HEK293 (cell line): Measurements from ENCODE around the gene PDPR.
"Not testable (repeated sequence)": the region's sequence is repeated elsewhere in the genome, so short reads cannot be mapped to it uniquely, and the experiment has no call there.

Experiments
- CTCF ChIP-seq: fragments of 450-650 bp; formaldehyde crosslinking; IDR thresholded peaks from 2 replicates; pipeline ENCODE4 v1.5.1; 2016; ENCODE audit warnings: missing biosample characterization, missing genetic modification characterization
- PRDM4 ChIP-seq: fragments of 450-650 bp; formaldehyde crosslinking; IDR thresholded peaks from 2 replicates; pipeline ENCODE4 v1.5.1; 2017; ENCODE audit warnings: missing biosample characterization, missing genetic modification characterization
- ZNF175 ChIP-seq: fragments of 450-650 bp; formaldehyde crosslinking; IDR thresholded peaks from 2 replicates; pipeline ENCODE4 v1.5.1; 2016; ENCODE audit warnings: missing biosample characterization, missing genetic modification characterization
- ZNF548 ChIP-seq: fragments of 450-650 bp; formaldehyde crosslinking; IDR thresholded peaks from 2 replicates; pipeline ENCODE4 v1.5.1; 2016; ENCODE audit warnings: missing biosample characterization, missing genetic modification characterization
- ZNF596 ChIP-seq: fragments of 450-650 bp; IDR thresholded peaks from 2 replicates; pipeline ENCODE4 v1.5.0; 2018; ENCODE audit warnings: missing biosample characterization, mild to moderate bottlenecking, missing genetic modification characterization, moderate library complexity

- TF ChIP-seq ZNF596, CTCF, PRDM4, ZNF548, ZNF175 (tag by site-specific recombination): not testable (repeated sequence)
These were observed 40.6 kb downstream of the PDPR start for GRCh38 chr16:70154736-70155135.
